ENCODE measurements around the gene ANXA6.

Gene ANXA6

GRCh38 chr5:151125421-151125820 is 32.2 kb downstream of the ANXA6 start:
- peak; percentile 10 for DNase-seq

GRCh38 chr5:151123897-151124751 is 33.5 kb downstream of the ANXA6 start:
- DNase-seq: no peak

GRCh38 chr5:151122828-151123227 is 34.8 kb downstream of the ANXA6 start:
- no peak for DNase-seq

GRCh38 chr5:151121665-151122064 is 35.9 kb downstream of the ANXA6 start:
- DNase-seq: no peak

GRCh38 chr5:151121095-151121494 is 36.5 kb downstream of the ANXA6 start:
- no peak for DNase-seq

- no peak for DNase-seq
Observed at GRCh38 chr5:151118913-151119575, 38.5 kb downstream of the ANXA6 start.

- DNase-seq: peak; percentile 85
Observed at GRCh38 chr5:151115272-151115905, 42.2 kb downstream of the ANXA6 start.

GRCh38 chr5:151113651-151114050 is 43.9 kb downstream of the ANXA6 start:
- DNase-seq: no peak

- DNase-seq: no peak
Observed at GRCh38 chr5:151110992-151111391, 46.6 kb downstream of the ANXA6 start.

GRCh38 chr5:151110122-151110681 is 47.4 kb downstream of the ANXA6 start:
- DNase-seq: no peak

- DNase-seq: no peak
Observed at GRCh38 chr5:151108566-151108965, 49.0 kb downstream of the ANXA6 start.

- DNase-seq: no peak
Observed at GRCh38 chr5:151107738-151108520, 49.6 kb downstream of the ANXA6 start.

- DNase-seq: no peak
Observed at GRCh38 chr5:151107084-151107483, 50.5 kb downstream of the ANXA6 start.

GRCh38 chr5:151106509-151106908 is 51.1 kb downstream of the ANXA6 start:
- no peak for DNase-seq

- no peak for DNase-seq
Observed at GRCh38 chr5:151106043-151106442, 51.5 kb downstream of the ANXA6 start.

GRCh38 chr5:151105561-151105960 is 52.0 kb downstream of the ANXA6 start:
- no peak for DNase-seq

- no peak for DNase-seq
Observed at GRCh38 chr5:151104795-151105194, 52.8 kb downstream of the ANXA6 start.

- DNase-seq: no peak
Observed at GRCh38 chr5:151101746-151102145, 55.8 kb downstream of the ANXA6 start.

GRCh38 chr5:151101151-151101550 is 56.4 kb downstream of the ANXA6 start:
- DNase-seq: peak; percentile 75

- peak; percentile 81 for DNase-seq
Observed at GRCh38 chr5:151100681-151101080, 56.9 kb downstream of the ANXA6 start.

- no peak for DNase-seq
Observed at GRCh38 chr5:151098768-151099121, 58.8 kb downstream of the ANXA6 start.
